Adrenal gland (tissue), 12 donors: ENCODE results near the gene TSPAN33. TPM values are rescaled to one million over a fixed set of nuclear protein-coding genes. Genes with fewer than 3 reads are reported as not detected.

Experiments
- DNase-seq, 7 donors: peaks; one replicate each; pipeline ENCODE4 v3.0.0-alpha.2; 2019 to 2020
- H3K27ac ChIP-seq, 5 donors: fragments of 200-600 bp; sonication (generic) in 4 of 5; 1 replicate in 3 of 5; 2 replicates in 2 of 5; pipeline versions ENCODE4 v1.5.1 to v1.8.0; 2016 to 2020; ENCODE audit warnings: mild to moderate bottlenecking in 1 of 5
- H3K27me3 ChIP-seq: fragments of 200-600 bp; 2 replicates; pipeline ENCODE4 v1.8.0; 2021
- H3K36me3 ChIP-seq, 2 donors: fragments of 200-600 bp; replicated peaks in 1 of 2; 1 replicate in 1 of 2; 2 replicates in 1 of 2; pipeline versions ENCODE4 v1.5.1 to v1.8.0; 2018 to 2022
- H3K4me1 ChIP-seq, 2 donors: fragments of 200-600 bp; replicated peaks in 1 of 2; 1 replicate in 1 of 2; 2 replicates in 1 of 2; pipeline versions ENCODE4 v1.5.1 to v1.8.0; 2018 to 2021
- H3K4me3 ChIP-seq, 4 donors: fragments of 200-600 bp; sonication (generic) in 3 of 4; one replicate each; pipeline ENCODE4 v1.5.1; 2016 to 2018
- H3K9me3 ChIP-seq, 3 donors: fragments of 200-600 bp; sonication (generic) in 1 of 3; replicated peaks in 1 of 3; 1 replicate in 2 of 3; 2 replicates in 1 of 3; pipeline versions ENCODE4 v1.5.1 to v1.8.0; 2016 to 2021
- POLR2A ChIP-seq, 2 donors: fragments of 450-650 bp; IDR thresholded peaks; one replicate each; pipeline ENCODE4 v1.6.1; 2017; ENCODE audit warnings: antibody characterized with exemption in 2 of 2, mild to moderate bottlenecking in 2 of 2, moderate library complexity in 1 of 2
- WGBS, 4 donors: extraction: QIAGEN DNeasy Blood & Tissue Kit in 2 of 4; methylation state at CpG; one replicate each; pipeline versions ENCODE4 v1.1.5 to v1.1.7; 2013 to 2017; 5-methylcytosine and 5-hydroxymethylcytosine counted together
- intact Hi-C, 2 donors: fragments of 100-400 bp; cut with DNase I; formaldehyde crosslinking; loops; one replicate each; pipeline versions ENCODE4 v1.14.1 to v1.15.0; 2022 to 2023
- polyA plus RNA-seq, 3 donors: library from polyadenylated mRNA; stranded (reverse); fragments of 200-250 nt in 2 of 3; fragments of 350-450 nt in 1 of 3; fragmentation: Illumina TruSeq in 1 of 3; extraction: RNeasy Lipid Tissue Mini Kit (QIAGEN cat#74804) in 1 of 3; gene quantifications; one replicate each; pipeline ENCODE4 v1.2.3, GENCODE V29; 2013 to 2014
- total RNA-seq, 9 donors: library from RNA; depleted of rRNA in 4 of 9; stranded (reverse); fragments of >200 nt in 4 of 9; fragments of 120-200 nt in 1 of 9; fragmentation: NEBNext Ultra II Directional in 1 of 9; extraction: Animal tissue kit (Norgen Biotek cat#: 25700) in 1 of 9; gene quantifications; one replicate each; pipeline versions ENCODE4 v1.1.0 to v1.2.4, GENCODE V29; 2013 to 2023
- TF ChIP-seq, protein P1 (sequence below), 6 experiments: fragments of 450-650 bp in 4 of 6; fragments of 200-600 bp in 2 of 6; sonication (generic) in 1 of 6; IDR thresholded peaks; 1 replicate in 5 of 6; 2 replicates in 1 of 6; pipeline versions ENCODE4 v1.5.1 to v1.8.0; 2016 to 2021; ENCODE audit warnings: antibody characterized with exemption in 6 of 6, mild to moderate bottlenecking in 2 of 6, moderate library complexity in 1 of 6
- donor health status: healthy with polysubstance abuse.
- donor health status: Bipolar disorder and iron deficiency.
- donor health status: DM: yes; HTN: yes; CAD: no.
- donor health status: DM: no; HTN: no; CAD: no.
- donor health status: DM: no; HTN: no; CAD: no.
- donor health status: DM: yes; HTN: yes; CAD: no.

TSPAN33 gene
- total and polyA plus RNA-seq, 12 donors, result 1.8 to 20.0 (median 10.1) TPM

DNA sequence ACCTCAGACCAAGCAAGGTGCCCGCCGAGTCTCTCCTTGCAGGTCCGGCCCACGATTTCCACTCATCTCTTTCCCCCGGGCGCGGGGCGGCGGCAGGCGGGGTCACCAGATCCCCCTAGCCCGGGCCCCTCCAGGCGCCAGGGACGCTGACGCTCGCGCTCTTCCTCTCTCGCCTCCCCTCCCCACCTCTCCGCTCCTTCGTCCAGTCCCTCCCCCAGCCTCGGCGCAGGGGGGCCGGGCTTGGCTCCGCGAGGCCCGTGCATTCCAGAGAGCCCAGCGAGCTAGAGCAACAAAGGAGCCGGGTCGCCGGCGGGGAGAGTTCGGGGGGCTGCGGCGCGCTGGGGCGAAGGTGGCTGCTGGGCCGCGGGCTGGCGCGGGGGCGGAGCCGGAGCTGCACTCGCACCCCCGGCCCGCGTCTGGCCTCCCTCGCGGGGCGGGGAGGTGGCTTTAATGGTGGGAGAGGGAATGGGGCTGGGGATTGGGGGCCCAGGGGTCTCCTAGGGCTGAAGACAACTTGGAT is 43.9 kb downstream of the TSPAN33 start, which contains the start of gene SMO:
Gene SMO (plus strand): TSS at position 262 of the 520 bp plus-strand sequence. CDS start 519 bp downstream, outside the sequence.
- intact Hi-C loops, result no loop called here
- Histone ChIP-seq H3K9me3 (no peaks in the 10 kb centered on the region), H3K27me3 (no peaks in the 10 kb centered on the region), H3K36me3 (no peaks in the 10 kb centered on the region), H3K4me3 (peak within 1 kb of the TSS; percentile 41 to 84 (median 58)), H3K4me1 (peaks cover 0 to 4% of the 10 kb centered on the region in 2 donors), H3K27ac (peak within 1 kb of the TSS in 1 of 5 donors; percentile 46)
- peak in 4 of 7 donors; percentile 37 to 48 (median 42) for DNase-seq
- WGBS, 4 donors, result 0 to 1% (median 1%) methylated on average over 3 to 48 of the region's 48 CpGs
- peak in 1 of 2 donors; percentile 11 for TF ChIP-seq POLR2A (IDR thresholded peaks at IDR 0.05)
- TF ChIP-seq, protein P1, sequence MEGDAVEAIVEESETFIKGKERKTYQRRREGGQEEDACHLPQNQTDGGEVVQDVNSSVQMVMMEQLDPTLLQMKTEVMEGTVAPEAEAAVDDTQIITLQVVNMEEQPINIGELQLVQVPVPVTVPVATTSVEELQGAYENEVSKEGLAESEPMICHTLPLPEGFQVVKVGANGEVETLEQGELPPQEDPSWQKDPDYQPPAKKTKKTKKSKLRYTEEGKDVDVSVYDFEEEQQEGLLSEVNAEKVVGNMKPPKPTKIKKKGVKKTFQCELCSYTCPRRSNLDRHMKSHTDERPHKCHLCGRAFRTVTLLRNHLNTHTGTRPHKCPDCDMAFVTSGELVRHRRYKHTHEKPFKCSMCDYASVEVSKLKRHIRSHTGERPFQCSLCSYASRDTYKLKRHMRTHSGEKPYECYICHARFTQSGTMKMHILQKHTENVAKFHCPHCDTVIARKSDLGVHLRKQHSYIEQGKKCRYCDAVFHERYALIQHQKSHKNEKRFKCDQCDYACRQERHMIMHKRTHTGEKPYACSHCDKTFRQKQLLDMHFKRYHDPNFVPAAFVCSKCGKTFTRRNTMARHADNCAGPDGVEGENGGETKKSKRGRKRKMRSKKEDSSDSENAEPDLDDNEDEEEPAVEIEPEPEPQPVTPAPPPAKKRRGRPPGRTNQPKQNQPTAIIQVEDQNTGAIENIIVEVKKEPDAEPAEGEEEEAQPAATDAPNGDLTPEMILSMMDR (IDR thresholded peaks at IDR 0.05), result no peak

DNA sequence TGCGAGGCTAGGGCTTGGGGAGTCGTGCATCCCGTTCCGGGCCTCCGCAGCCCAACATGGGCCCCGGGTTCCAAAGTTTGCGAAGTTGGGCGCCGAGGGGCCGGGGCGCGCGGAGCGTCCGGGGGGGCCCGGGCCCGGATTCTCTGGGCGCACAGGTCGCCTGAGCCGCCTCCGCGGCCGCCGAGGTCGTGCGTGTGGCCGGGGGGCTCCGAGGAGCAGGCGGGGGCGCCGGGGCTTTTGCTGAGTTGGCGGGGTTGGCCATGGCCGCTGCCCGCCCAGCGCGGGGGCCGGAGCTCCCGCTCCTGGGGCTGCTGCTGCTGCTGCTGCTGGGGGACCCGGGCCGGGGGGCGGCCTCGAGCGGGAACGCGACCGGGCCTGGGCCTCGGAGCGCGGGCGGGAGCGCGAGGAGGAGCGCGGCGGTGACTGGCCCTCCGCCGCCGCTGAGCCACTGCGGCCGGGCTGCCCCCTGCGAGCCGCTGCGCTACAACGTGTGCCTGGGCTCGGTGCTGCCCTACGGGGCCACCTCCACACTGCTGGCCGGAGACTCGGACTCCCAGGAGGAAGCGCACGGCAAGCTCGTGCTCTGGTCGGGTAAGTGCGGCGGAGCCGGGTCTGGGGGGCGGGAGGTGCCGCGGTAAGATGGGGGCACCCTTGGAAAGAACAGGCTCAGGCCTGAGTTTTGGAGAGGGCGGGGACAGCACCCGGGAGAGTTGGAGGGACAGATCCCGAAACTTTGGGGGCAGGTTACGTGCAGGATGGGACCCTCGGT is 44.6 kb downstream of the TSPAN33 start:
- TF ChIP-seq POLR2A (IDR thresholded peaks at IDR 0.05), result no peak
- TF ChIP-seq, protein P1 (IDR thresholded peaks at IDR 0.05), result no peak
- no peaks in the 10 kb centered on the region for H3K27me3 ChIP-seq
- H3K36me3 ChIP-seq, result no peaks in the 10 kb centered on the region
- intact Hi-C loops, result no loop called here
- peaks cover 0 to 4% of the 10 kb centered on the region in 2 donors for H3K4me1 ChIP-seq
- DNase-seq, result peak in 2 of 7 donors; percentile 25 to 31
- H3K4me3 ChIP-seq, result peak overlapping the region; percentile 41 to 84 (median 58)
- peak overlapping the region in 1 of 5 donors; percentile 46 for H3K27ac ChIP-seq
- H3K9me3 ChIP-seq, result no peaks in the 10 kb centered on the region
- 1 to 12% (median 5%) methylated on average over 5 to 83 of the region's 83 CpGs for WGBS, 4 donors

DNA sequence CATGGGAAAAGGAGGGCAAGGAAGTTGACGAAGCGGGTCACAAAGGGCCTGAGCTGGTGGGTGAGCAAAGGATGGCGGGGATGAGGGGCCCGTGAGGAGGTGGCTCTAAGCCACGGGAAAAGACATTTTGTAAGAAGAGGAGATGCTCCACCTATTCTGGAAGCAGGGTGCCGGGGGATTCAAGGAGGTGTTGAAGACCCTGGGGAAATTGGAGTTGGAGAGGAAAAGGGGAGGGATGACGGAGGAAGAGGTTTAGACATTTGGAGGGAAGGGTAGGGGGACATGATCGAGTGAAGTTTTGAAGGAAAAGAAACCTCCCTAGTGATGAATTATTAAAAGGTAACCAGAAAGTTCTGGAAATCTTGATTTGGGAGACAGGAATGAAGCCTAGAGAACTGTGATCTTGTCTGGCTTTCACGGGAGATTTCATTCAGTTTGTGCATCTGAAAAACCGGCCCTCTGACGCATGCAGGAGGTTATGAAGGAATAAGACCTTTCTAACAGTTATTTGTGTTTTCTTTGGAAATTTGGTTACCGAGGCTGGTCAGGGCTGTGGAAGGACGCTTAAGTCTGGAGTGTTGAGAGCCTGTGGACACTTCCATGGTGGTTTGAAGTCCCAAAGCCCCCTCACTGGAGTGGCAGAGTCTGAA is 45.3 kb downstream of the TSPAN33 start:
- Histone ChIP-seq H3K27ac (peak overlapping the region in 1 of 5 donors; percentile 46), H3K4me3 (peak overlapping the region in 2 of 4 donors; percentile 41 to 84), H3K4me1 (peaks cover 0 to 4% of the 10 kb centered on the region in 2 donors), H3K27me3 (no peaks in the 10 kb centered on the region), H3K36me3 (no peaks in the 10 kb centered on the region), H3K9me3 (no peaks in the 10 kb centered on the region)
- WGBS, 4 donors, result 54 to 65% (median 59%) methylated on average over 13 of the region's 13 CpGs
- TF ChIP-seq, protein P1 (IDR thresholded peaks at IDR 0.05), result no peak
- TF ChIP-seq POLR2A (IDR thresholded peaks at IDR 0.05), result no peak
- intact Hi-C loops, result no loop called here
- DNase-seq, result no peak

DNA sequence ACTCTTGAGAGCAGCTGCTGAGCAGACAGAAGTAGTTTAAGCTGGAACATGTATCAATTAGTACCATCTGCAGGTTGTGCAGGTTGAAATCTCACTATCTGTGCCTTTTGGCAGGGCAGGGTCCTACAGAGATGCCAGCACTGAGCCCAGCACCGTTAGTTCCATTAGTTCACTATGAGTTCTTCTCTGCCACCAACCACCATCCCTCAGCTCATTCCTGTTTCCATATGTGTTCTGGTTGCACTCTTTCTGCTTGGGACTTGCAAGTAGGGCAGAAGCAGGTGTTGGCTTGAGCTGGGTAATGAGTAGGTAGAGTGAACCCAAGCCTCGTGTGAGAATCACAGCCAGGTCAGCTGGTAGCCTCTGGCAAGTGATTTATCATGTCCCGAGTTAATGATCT is 46.8 kb downstream of the TSPAN33 start:
- intact Hi-C loops, result no loop called here
- no peak overlapping the region for H3K4me3 ChIP-seq
- TF ChIP-seq, protein P1 (IDR thresholded peaks at IDR 0.05), result no peak
- TF ChIP-seq POLR2A (IDR thresholded peaks at IDR 0.05), result no peak
- no peaks in the 10 kb centered on the region for H3K36me3 ChIP-seq
- H3K4me1 ChIP-seq, result peaks cover 0 to 4% of the 10 kb centered on the region in 2 donors
- DNase-seq, result no peak
- no peaks in the 10 kb centered on the region for H3K27me3 ChIP-seq
- no peaks in the 10 kb centered on the region for H3K9me3 ChIP-seq
- H3K27ac ChIP-seq, result no peak overlapping the region
- 80 to 82% (median 82%) methylated on average over 3 of the region's 3 CpGs for WGBS, 4 donors
